ENCODE measurements around the gene SV2B. TPM values are rescaled to one million over a fixed set of nuclear protein-coding genes. Genes with fewer than 3 reads are reported as not detected.

Gene SV2B
- polyA plus RNA-seq, 2 of the 4 experiments (the other 2 are of a cell fraction): 0.05 TPM; not detected in 1

GRCh38 chr15:91196127-91196526 lies 96.1 kb downstream of the SV2B start:
- Histone ChIP-seq H3K4me2 (no peak overlapping the region), H3K27ac (no peak overlapping the region), H3K4me1 (no peaks in the 10 kb centered on the region), H3K4me3 (no peak overlapping the region), H3K9me3 (no peaks in the 10 kb centered on the region)
- FAIRE-seq (no peak), DNase-seq (ENCODE audit: low read depth in 1 of 2, low spot score in 1 of 2) (no peak), ATAC-seq (no peak)
- ChIA-PET CTCF (no interaction called here), POLR2A (no interaction called here)
- no peak for TF ChIP-seq BCL3 (IDR thresholded peaks at IDR 0.05)
- no peak for TF ChIP-seq FOSB (CRISPR knock-in tag; IDR thresholded peaks at IDR 0.05)
- no peak for TF ChIP-seq ATOH8 (CRISPR knock-in tag; IDR thresholded peaks at IDR 0.05; ENCODE audit: low read depth)
- no peak for TF ChIP-seq EHMT2 (IDR thresholded peaks at IDR 0.05; ENCODE audit: low read depth)
- no peak for TF ChIP-seq NR3C1 (IDR thresholded peaks at IDR 0.05)
- no peak for TF ChIP-seq HEYL (CRISPR knock-in tag; IDR thresholded peaks at IDR 0.05)
- TF ChIP-seq RFX5 (IDR thresholded peaks at IDR 0.05): no peak
- TF ChIP-seq ELK1 (IDR thresholded peaks at IDR 0.05; ENCODE audit: low read depth, low read length): no peak
- no peak for TF ChIP-seq HOXB13 (CRISPR knock-in tag; IDR thresholded peaks at IDR 0.05; ENCODE audit: low read depth)
- no peak for TF ChIP-seq MYC (IDR thresholded peaks at IDR 0.05; ENCODE audit: borderline replicate concordance, low read length)
- 36% methylated on average over 4 of the region's 4 CpGs for WGBS (ENCODE audit: missing lambda C conversion rate)

GRCh38 chr15:91196768-91197167 lies 96.7 kb downstream of the SV2B start:
- no peak overlapping the region for H3K4me2 ChIP-seq
- H3K4me1 ChIP-seq: no peaks in the 10 kb centered on the region
- DNase-seq (ENCODE audit: low read depth in 1 of 2, low spot score in 1 of 2): no peak
- H3K9me3 ChIP-seq: no peaks in the 10 kb centered on the region
- no peak for TF ChIP-seq CHD2 (IDR thresholded peaks at IDR 0.05; ENCODE audit: low read length, partially characterized antibody)
- TF ChIP-seq HDAC2 (IDR thresholded peaks at IDR 0.05): no peak
- TF ChIP-seq E2F6 (IDR thresholded peaks at IDR 0.05; ENCODE audit: borderline replicate concordance, low read depth): no peak
- no peak for TF ChIP-seq NR3C1 (IDR thresholded peaks at IDR 0.05)
- no peak for TF ChIP-seq RCOR1 (IDR thresholded peaks at IDR 0.05; ENCODE audit: low read depth, low read length)
- no peak for TF ChIP-seq ZNF302 (CRISPR knock-in tag; IDR thresholded peaks at IDR 0.05)
- no peak for TF ChIP-seq ZC3H11A (IDR thresholded peaks at IDR 0.05)
- H3K4me3 ChIP-seq: no peak overlapping the region
- POLR2A ChIA-PET: no interaction called here
- H3K27ac ChIP-seq: no peak overlapping the region
- no peak for FAIRE-seq
- 29% methylated on average over 5 of the region's 5 CpGs for WGBS (ENCODE audit: missing lambda C conversion rate)
- ATAC-seq: no peak
- CTCF ChIA-PET: interaction anchor here (1.1 kb wide), 1 partner anchor 25 kb away, joined by 3 read pairs; no protein-coding TSS in a partner anchor

- Histone ChIP-seq H3K4me2 (no peak overlapping the region), H3K4me1 (no peaks in the 10 kb centered on the region), H3K4me3 (no peak overlapping the region), H3K27ac (no peak overlapping the region), H3K9me3 (no peaks in the 10 kb centered on the region)
- DNase-seq (ENCODE audit: low read depth in 1 of 2, low spot score in 1 of 2): no peak
- CTCF ChIA-PET: no interaction called here
- ATAC-seq: 0 out of 6 replicates have a peak, but pooled peaks of 1 of the 2 experiments have one; percentile 11
- 31% methylated on average over 7 of the region's 7 CpGs for WGBS (ENCODE audit: missing lambda C conversion rate)
- POLR2A ChIA-PET: no interaction called here
- no peak for FAIRE-seq
- no peak for TF ChIP-seq ATOH8 (CRISPR knock-in tag; IDR thresholded peaks at IDR 0.05; ENCODE audit: low read depth)
- TF ChIP-seq MAX (IDR thresholded peaks at IDR 0.05): no peak
- no peak for TF ChIP-seq ZFP36 (IDR thresholded peaks at IDR 0.05; ENCODE audit: borderline replicate concordance, partially characterized antibody)
- no peak for TF ChIP-seq HES2 (IDR thresholded peaks at IDR 0.05)
- no peak for TF ChIP-seq FOSL2 (IDR thresholded peaks at IDR 0.05)
- no peak for TF ChIP-seq FOSL2 (CRISPR knock-in tag; IDR thresholded peaks at IDR 0.05)
- no peak for TF ChIP-seq GATA3 (IDR thresholded peaks at IDR 0.05; ENCODE audit: borderline replicate concordance)
- no peak for TF ChIP-seq RCOR1 (IDR thresholded peaks at IDR 0.05; ENCODE audit: low read depth, low read length)
- TF ChIP-seq CBX2 (IDR thresholded peaks at IDR 0.05; ENCODE audit: borderline replicate concordance, low read depth): no peak
- no peak for TF ChIP-seq ZNF302 (CRISPR knock-in tag; IDR thresholded peaks at IDR 0.05)
- no peak for TF ChIP-seq HOXA7 (CRISPR knock-in tag; IDR thresholded peaks at IDR 0.05)
- no peak for TF ChIP-seq SREBF2 (IDR thresholded peaks at IDR 0.05)
- no peak for TF ChIP-seq EHF (CRISPR knock-in tag; IDR thresholded peaks at IDR 0.05)
- TF ChIP-seq RFX5 (IDR thresholded peaks at IDR 0.05): no peak
- no peak for TF ChIP-seq CEBPB (IDR thresholded peaks at IDR 0.05)
- TF ChIP-seq EHMT2 (IDR thresholded peaks at IDR 0.05; ENCODE audit: low read depth): no peak
- TF ChIP-seq NPAS2 (CRISPR knock-in tag; IDR thresholded peaks at IDR 0.05; ENCODE audit: borderline replicate concordance): no peak
- no peak for TF ChIP-seq HMGXB4 (CRISPR knock-in tag; IDR thresholded peaks at IDR 0.05; ENCODE audit: borderline replicate concordance)
Observed at GRCh38 chr15:91199511-91199910, 99.5 kb downstream of the SV2B start.
